ENCODE measurements around the gene B4GALT6.

DNA sequence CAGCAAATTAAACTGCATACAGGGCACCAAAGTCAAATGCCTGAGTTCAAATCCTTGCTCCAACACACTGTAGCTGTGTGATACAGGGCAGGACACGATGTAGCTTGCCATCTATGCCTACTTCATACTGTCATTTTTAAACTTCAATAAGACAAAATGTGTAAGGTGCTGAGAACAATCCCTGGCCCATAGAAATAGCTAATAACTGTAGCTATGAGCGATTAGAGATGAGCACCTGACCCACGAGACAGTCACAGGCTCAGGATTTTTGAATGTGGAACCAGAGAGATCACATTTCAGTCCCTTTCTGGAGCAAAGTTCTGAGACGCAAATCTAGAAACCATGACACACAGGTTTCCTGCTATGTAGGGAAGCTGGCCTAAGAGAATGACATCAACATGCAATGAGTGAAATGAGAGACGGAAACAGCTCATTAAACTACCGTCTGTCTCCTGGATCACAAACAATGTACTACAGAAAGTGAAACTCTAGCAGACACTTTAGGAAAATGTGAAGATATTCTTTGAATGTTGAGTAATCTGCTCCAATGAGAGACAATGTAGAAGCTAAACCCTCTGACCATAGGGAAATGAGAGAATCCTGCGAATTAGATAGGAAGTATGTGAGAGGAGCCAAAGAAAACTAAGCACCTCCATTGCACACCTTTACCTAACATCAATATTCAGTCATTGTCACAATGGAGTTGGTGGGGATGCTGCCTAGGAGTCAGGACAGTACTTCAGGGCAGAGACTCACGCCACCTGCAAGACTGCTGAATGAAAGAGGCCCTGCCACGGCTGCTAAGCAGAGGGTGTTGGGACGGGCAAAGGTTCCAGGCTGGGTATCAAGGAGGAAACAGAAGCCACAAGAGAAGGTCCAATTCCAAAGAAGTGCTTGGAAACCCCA, 25.5 kb downstream of the B4GALT6 start:
- TF ChIP-seq, protein P1, sequence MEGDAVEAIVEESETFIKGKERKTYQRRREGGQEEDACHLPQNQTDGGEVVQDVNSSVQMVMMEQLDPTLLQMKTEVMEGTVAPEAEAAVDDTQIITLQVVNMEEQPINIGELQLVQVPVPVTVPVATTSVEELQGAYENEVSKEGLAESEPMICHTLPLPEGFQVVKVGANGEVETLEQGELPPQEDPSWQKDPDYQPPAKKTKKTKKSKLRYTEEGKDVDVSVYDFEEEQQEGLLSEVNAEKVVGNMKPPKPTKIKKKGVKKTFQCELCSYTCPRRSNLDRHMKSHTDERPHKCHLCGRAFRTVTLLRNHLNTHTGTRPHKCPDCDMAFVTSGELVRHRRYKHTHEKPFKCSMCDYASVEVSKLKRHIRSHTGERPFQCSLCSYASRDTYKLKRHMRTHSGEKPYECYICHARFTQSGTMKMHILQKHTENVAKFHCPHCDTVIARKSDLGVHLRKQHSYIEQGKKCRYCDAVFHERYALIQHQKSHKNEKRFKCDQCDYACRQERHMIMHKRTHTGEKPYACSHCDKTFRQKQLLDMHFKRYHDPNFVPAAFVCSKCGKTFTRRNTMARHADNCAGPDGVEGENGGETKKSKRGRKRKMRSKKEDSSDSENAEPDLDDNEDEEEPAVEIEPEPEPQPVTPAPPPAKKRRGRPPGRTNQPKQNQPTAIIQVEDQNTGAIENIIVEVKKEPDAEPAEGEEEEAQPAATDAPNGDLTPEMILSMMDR (IDR thresholded peaks at IDR 0.05; ENCODE audit: insufficient read depth, low read depth, low read length), result no peak
- no peak for TF ChIP-seq EZH2 (IDR thresholded peaks at IDR 0.05; ENCODE audit: insufficient read depth, low read length)
